Measurements from ENCODE around the gene RYR3. TPM values are rescaled to one million over a fixed set of nuclear protein-coding genes. Genes with fewer than 3 reads are reported as not detected.

RYR3 gene
- total and polyA plus RNA-seq, 10 of the 15 experiments (the other 5 are each of a cell fraction or from before 2014, with no cell fraction given), result under 0.01 to 0.44 (median 0.16) TPM; not detected in 5

- ChIA-PET CTCF (no interaction called here), POLR2A (no interaction called here), RAD21 (ENCODE audit: unreplicated experiment) (no interaction called here), SMC1A (ENCODE audit: uncharacterized antibody, unreplicated experiment) (no interaction called here)
- FAIRE-seq (no peak), DNase-seq (ENCODE audit: low read depth, low spot score) (no peak), ATAC-seq (no peak)
- no peaks in the 10 kb centered on the region; a peak in 1 of 4 replicates for H3K36me3 ChIP-seq (ENCODE audit: control insufficient read depth in 2 of 2, insufficient read depth in 2 of 2, low read length in 1 of 2)
- no peak overlapping the region for H3K9ac ChIP-seq (ENCODE audit: control insufficient read depth, insufficient read depth, low read length)
- H4K20me1 ChIP-seq (ENCODE audit: control insufficient read depth, insufficient read depth), result no peaks in the 10 kb centered on the region
- in situ Hi-C loops (cut with MboI) (no loop called here), intact Hi-C loops (cut with micrococcal nuclease; ENCODE audit: unreplicated experiment) (no loop called here)
- no peak for TF ChIP-seq ATF7 (IDR thresholded peaks at IDR 0.05; ENCODE audit: low read depth)
- TF ChIP-seq PBX3 (IDR thresholded peaks at IDR 0.05; ENCODE audit: insufficient replicate concordance, low read depth, low read length), result no peak
- TF ChIP-seq DPF2 (IDR thresholded peaks at IDR 0.05), result no peak
- no peak for TF ChIP-seq MYB (IDR thresholded peaks at IDR 0.05; ENCODE audit: borderline replicate concordance, low read depth, low read length)
- TF ChIP-seq POLR2AphosphoS5 (IDR thresholded peaks at IDR 0.05; ENCODE audit: low read length), result no peak
- no peak for TF ChIP-seq CUX1 (IDR thresholded peaks at IDR 0.05; ENCODE audit: insufficient replicate concordance, low read depth, low read length)
- no peak for TF ChIP-seq POU2F2 (IDR thresholded peaks at IDR 0.05; ENCODE audit: borderline replicate concordance, low read depth, low read length)
- no peak for TF ChIP-seq CHD4 (IDR thresholded peaks at IDR 0.05)
- TF ChIP-seq NFYA (IDR thresholded peaks at IDR 0.05; ENCODE audit: borderline replicate concordance, low read depth, low read length), result no peak
- TF ChIP-seq NR2C1 (IDR thresholded peaks at IDR 0.05), result no peak
- TF ChIP-seq MTA2 (IDR thresholded peaks at IDR 0.05; ENCODE audit: low read depth), result no peak
- H3K27me3 ChIP-seq (replicated peaks in 1 of 2; ENCODE audit: control insufficient read depth in 2 of 2, insufficient read depth in 2 of 2, low read length in 1 of 2), result no peaks in the 10 kb centered on the region
- no peak overlapping the region for H3K4me3 ChIP-seq
- no peaks in the 10 kb centered on the region for H3K79me2 ChIP-seq (ENCODE audit: control insufficient read depth, insufficient read depth, low read length)
- H3K4me2 ChIP-seq (ENCODE audit: control insufficient read depth, insufficient read depth), result no peak overlapping the region
- H3K27ac ChIP-seq (ENCODE audit: control insufficient read depth, insufficient read depth), result no peak overlapping the region
- WGBS (ENCODE audit: insufficient coverage, insufficient replicate concordance, low lambda C conversion rate, missing lambda C conversion rate), result 46% methylated on average over 1 of the region's 1 CpG
- no peak overlapping the region for H2AFZ ChIP-seq (ENCODE audit: control insufficient read depth, low read depth, low read length)
- no TSS peak for BruUV-seq (replicated peaks)
- H3K9me3 ChIP-seq (replicated peaks; ENCODE audit: control insufficient read depth, insufficient read depth, low read length), result no peaks in the 10 kb centered on the region
- no peaks in the 10 kb centered on the region for H3K4me1 ChIP-seq (ENCODE audit: control insufficient read depth, insufficient read depth, low read length)
Observed at GRCh38 chr15:33859992-33860545, 549.3 kb downstream of the RYR3 start.
